HG03432 (cell line): ENCODE data around the gene EPHB2.
"Not testable (repeated sequence)": the region's sequence is repeated elsewhere in the genome, so short reads cannot be mapped to it uniquely, and the experiment has no call there.

ENCODE experiments used
- ATAC-seq: cut with Tn5 transposase; IDR thresholded peaks from one replicate; pipeline ENCODE4 v1.9.1; 2021; ENCODE audit warnings: mild to moderate bottlenecking, moderate library complexity; ENCODE audit not compliant: unreplicated experiment

EPHB2 gene

DNA sequence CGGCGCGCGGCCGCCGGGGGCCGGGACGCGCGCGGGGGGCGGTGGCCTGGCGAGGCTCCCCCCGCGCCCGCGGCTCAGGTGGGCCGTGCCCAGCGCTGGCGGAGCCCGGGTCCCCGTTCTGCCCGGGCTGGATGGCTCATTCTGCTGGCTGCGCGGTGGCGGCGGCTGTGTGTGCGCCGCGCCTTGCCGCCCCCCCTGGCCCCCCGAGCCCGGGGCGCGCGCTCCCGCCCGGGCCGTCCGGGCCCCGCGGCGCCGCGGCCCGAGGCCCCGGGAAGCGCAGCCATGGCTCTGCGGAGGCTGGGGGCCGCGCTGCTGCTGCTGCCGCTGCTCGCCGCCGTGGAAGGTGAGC lies at the start of gene EPHB2:
Gene EPHB2, plus strand, starts transcription at position 139 of the 349 bp plus-strand sequence. Its CDS starts 144 bp downstream, at position 283.
- ATAC-seq = no peak

DNA sequence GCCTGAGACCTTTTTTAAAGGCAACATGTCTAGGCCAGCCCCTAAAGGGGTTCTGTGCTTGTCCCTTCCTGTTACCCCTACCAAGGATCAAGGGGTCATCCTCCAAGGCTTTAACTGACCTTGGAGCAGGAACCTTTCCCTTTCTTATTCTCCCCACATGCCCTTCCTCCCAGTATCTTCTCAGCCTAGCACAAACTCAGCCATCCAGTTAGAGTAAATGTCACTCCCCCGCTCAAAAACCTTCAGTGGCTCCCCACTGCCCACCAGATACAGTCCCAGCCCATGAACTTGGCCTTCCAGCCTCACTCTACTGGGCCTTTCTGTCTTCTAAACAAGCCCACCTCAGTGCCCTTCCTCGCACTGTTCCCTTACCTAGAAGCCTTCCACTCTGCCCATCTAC lies 48.8 kb upstream of the EPHB2 start:
- no peak for ATAC-seq

DNA sequence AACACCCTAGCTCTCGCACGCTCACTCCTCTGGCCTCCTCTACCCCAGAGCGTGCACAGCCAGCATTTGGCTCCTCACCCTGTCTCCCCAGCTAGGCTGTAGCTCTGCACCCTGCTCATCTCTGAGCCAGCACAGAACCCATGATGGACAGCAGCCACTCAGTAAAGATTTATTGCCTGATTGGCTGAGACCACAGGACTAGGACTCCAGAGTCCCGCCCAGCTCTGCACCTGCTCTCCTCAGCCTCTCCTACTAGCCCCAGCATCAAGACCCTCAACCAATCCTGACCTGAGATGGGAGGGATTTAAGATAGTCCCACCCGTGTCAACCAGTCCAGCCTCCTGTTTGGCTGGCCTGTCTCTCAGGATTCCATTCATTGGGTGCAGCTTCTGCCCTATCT lies 48.3 kb upstream of the EPHB2 start:
- no peak for ATAC-seq

DNA sequence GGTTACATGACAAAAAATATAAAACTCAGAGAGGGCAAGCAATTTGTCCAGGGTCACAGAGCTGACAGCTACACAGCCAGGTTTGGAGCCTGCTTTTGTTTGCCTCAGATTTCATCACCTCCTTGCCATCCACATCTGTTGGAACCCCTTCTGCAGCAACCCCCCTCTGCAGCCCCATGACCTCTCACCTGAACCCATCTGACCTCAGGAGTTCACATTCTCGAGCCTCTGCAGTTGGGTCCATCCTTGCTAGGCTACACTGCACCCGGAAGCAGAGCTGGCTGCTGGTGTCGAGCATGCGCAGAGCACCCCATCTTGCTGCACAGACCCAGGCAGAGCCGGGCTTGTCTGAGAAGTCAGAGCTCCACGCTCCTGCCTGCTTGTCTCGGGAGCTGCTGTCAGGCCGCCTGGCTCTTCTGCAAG lies 47.6 kb upstream of the EPHB2 start:
- ATAC-seq = no peak

DNA sequence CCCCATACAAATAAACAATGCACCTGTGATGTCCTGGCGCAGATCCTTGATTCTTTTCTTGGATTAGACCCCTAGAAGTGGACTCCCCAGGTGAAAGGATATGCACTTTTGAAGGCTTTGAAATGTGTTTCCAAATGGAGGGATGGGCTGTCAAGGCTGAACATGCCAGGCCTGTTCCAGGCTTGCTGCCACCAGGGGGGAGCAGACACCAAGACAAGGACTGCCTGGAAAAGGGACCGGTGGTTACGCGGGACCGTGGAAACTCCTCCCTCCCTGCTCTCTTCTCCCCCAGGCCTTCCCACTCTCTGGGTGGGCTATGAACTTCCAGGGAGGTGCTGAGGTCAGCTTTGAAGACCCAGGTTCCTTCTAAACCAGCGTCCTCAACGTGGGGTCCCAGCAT lies 44.9 kb upstream of the EPHB2 start:
- no peak for ATAC-seq

DNA sequence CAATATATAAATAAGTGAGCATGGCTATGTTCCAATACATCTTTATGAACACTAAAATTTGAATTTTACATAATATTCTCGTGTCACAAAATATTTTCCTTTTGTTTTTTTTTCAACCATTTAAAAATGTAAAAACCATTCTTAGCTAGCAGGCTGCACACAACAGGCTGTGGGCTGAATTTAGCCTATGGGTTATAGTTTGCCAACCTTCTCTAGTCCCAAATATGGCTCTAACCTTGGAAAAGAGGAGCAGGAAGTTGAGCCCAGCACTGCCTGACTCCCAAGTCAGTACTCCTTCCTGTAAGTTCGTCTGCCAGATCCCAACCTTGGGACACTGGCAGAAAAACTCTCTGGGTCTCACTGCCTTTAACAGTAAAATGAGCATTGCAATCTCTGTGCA lies 44.2 kb upstream of the EPHB2 start:
- no peak for ATAC-seq

DNA sequence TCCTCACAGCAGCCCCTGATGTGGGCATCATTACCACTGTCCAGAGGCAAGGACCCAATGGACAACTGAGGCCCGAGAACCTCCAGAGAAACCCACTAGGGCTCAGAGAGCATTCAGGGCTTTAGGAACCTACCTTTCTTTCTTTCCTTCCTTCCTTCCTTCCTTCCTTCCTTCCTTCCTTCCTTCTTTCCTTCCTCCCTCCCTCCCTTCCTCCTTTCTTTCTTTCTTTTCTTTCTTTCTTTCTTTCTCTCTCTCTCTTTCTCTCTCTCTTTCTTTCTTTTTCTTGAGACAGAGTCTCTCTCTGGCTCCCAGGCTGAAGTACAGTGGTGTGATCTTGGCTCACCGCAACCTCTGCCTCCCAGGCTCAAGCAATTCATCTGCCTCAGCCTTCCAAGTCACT lies 41.8 kb upstream of the EPHB2 start:
- not testable (repeated sequence) for ATAC-seq

DNA sequence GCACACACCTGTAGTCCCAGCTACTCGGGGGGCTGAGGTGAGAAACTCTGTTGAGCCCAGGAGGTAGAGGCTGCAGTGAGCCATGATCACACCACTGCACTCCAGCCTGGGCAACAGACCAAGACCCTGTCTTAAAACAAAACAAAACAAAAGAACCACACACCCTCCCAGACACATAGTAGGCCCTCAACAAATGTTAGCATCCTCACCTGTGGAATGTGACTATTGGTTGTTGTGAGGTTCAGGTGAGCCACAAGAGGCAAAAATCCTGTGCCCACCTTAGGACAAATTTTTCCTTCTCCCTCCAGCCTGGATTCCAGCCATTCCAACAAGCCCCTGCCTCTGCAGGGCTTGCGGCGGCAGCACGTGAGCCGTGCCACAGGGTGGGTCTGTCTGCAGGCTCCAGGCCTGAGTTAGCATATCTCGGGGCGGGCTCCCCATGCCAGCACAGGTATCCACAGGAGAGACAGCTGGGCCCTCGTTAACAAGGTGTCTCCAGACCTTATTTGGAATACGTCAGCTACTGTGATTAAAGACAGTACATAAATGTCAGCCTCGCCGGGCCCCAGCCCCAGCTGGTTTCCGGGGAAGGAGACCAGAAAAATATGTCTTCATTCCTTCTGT lies 40.2 kb upstream of the EPHB2 start:
- no peak for ATAC-seq

DNA sequence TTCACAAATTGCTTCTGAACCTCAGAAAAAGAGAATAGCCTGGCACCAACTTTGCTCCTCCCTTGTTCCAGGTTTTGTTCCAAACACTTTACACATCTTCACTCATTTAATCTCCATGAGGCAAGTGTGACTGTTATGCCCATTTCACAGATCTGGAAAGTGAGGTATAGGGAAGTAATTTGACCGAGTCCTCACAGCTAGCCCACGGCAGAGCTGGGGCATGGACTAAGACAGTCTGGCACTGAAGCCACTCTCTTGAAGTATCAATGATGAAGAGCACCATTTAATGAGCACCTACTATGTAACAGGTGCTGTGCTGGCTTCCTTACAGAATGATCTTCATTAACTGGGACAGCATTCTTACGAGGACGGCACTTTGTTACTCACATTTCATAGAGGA lies 38.6 kb upstream of the EPHB2 start:
- no peak for ATAC-seq

DNA sequence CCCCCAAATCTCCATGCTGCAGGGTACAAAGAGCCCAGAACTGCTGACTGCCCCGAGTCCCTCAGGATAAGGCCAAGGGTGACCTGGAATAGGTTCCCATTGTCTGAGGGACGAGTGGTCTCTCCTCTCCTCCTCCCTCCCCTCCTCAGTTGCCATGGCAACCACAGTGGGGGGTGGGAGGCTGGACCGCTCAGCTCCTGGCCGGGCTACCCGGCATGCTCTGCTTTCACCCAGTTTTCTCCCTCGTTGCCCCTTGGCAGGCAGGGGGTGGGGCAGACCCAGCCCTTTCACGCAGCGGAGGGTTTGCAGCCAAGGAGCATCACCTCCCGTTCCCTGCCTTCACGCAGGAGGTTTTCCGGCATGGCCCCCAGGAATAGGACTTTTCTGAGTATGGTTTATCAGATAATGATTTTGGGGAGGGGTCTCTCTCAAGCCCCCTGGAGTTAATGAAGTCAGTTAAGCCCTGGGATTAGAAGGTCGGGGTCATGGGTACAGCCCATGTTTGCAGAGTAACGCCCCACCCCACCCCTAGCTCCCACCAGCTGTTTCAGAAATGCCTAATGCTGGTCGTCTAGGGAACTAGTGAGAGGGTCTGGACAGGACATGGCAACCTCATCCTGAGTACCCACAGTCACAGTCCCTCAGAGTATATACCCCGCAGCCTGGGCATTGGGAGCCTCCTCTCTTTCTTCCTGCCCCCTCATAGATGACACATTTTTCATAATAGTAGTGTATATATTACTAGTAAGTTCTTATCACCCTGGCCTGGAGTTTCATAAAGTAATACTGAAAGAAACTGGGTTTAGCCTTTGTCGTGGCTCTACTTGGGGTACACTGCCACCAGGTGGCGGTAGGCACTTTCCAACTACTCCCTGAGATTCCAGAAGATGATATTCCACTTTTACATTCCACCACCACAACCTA lies 36.9 kb upstream of the EPHB2 start:
- ATAC-seq = no peak

DNA sequence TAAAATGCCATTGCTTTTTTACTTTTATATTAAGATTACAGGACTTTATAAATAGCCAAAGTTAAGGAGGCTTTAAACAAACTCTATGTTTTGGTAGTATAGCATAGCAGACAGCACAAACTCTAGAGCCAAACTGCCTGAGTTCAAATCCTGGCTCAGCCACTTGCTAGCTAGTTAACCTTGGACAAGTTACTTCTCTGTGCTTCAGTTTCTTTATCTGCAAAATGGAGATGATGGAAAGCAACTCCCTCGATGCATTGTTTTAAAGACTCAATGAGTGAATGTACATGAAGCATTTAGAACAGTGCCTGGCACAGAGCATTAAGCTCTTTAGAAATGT lies 36.3 kb upstream of the EPHB2 start:
- no peak for ATAC-seq

DNA sequence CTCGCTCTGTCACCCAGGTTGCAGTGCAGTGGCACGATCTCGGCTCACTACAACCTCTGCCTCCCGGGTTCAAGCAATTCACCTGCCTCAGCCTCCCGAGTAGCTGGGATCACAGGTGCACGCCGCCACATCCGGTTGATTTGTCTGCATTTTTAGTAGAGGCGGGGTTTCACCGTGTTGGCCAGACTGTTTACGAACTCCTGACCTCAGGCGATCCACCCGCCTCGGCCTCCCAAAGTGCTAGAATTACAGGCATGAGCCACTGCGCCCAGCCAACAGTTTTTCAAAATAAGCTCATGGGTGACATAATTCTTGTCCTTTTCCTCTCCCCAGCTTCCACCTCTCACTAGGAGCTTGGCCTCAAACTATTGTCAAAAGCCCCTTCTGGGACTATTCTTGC lies 34.5 kb upstream of the EPHB2 start:
- ATAC-seq = not testable (repeated sequence)

DNA sequence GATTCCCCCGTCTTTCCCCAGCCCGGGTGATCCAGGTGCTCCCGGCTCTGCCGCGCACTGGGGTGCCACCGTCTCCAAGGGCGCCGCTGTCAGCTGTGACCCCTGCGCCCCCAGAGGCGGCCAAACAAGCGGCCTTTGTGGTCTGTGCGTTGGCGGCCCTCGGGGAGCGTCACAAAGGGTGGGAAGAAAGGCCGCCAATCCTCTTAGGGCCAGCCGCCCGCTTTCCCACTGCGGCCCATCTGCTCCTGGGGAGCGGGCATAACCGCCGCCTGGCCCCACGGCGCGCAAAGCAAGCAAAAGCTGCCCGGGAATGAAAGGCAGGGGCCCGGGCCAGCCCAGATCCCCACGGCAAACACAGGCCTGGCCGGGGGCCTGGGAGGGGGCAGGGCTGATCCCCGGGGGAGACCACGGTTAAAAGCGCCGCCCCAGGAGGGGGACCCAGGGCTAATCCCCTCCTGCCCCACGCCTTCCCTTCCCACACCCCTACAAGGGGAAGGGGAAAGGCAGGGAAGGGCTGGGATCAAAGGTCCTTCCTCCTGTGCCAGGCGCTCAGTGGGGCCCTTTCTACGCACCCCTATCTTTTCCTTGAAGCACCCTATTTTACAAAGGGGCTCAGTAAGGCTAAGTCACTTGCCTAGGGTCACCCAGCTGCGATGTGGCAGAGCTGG lies 33.6 kb upstream of the EPHB2 start:
- ATAC-seq = no peak

DNA sequence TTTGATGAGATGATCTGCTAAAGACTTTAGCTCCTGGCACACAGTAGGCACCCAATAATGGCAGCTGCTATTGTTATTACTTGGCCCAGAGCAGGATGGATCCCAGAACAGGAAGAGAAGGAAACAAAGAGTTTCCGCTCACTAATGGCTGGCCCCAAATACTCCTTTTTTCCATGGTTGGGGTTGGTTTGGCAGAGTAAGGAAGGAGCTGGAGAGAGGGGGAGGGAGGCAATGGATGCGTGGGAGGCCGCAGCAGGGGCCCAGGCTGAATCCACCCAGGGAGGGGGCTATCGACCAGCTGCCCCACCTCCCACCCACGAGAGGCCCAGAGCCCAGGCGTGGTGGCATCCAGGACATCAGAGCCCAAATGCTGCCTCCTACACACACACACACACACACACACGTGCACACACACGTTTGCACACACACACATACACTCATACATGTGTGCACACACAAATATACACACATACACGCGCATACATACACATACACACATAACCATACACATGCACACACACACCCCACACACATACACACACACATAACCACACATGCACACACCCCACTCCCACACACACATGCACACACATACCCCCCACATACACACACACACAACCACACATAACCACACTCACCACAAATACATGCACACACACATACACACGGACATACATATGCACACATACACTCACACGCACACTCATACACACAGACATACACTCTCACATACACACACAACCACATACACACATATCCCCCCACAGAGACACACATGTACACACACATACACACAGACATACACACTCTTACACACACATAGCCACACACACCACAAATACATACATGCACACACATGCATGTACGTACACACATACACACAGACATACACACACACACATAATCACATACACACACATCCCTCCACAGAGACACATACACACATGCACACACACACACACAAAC lies 32.4 kb upstream of the EPHB2 start:
- no peak for ATAC-seq

DNA sequence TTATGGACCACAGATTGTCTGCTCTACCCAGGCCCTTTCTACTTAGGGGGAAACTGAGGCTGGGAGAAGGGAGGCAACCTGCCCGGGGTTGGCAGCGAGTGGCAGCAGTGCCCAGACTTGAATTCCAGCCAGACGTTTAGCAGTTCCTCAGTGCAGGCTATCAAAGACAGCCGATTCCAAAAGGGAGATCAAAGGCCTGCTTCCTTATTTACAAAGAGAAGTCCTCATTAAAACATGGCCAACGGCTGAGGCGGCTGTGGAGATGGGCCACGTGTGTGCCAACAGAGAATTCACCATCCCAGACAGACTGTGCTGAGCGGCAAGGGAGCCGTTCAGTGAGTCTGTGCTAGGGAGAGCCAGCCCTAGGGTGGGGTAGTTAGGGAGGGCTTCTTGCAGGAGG lies 29.9 kb upstream of the EPHB2 start:
- ATAC-seq = no peak

DNA sequence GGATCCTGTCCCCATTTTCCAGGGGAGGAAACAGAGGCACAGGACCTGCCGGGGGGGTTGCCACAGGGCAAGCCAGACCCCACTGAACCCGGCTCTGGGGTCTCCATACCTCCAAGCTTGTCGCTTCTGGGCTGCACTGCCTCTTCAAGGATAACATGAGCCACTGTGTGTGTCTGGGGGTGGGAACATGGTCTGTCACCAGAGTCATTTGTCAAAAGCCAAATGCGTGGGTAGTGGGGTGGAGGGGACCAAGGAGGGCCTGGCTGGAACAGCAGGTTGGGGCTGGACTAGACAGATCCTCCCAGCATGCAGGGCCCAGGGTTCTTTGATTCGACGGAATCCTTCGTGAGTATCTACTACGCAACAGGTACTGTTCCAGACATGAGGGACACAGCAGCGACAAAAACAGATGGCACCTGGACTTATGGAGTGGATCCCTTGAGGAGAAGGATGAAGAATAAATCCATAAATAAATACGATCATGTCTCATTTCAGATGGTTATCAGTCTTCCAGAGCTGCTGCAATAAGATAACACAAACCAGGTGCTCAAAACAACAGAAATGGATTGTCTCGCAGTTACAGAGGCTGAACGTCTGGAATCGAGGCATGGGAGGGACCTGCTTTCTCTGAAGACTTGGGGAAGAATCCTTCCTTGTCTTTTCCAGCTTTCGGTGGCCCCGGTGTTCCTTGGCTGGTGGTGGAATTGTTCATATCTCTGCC lies 28.9 kb upstream of the EPHB2 start:
- ATAC-seq = no peak

DNA sequence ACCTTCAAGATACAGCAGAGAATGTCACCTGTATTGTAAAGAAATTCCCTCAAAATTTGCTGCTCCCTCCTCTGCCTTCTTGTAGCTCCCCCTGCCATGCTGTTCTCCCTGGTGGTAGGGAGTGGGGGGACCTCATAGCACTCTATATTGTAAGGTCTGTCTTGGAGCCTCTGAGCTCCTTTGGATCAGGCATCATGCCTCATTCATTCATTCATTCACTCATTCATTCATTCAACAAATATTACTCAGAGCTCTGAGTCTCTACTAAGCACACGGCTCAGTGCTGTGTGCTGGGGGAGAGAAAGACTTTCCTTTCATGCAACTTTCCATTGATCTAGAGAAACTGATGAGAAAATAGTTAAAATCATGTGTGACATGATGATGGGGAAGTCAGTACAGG lies 27.1 kb upstream of the EPHB2 start:
- ATAC-seq = no peak

DNA sequence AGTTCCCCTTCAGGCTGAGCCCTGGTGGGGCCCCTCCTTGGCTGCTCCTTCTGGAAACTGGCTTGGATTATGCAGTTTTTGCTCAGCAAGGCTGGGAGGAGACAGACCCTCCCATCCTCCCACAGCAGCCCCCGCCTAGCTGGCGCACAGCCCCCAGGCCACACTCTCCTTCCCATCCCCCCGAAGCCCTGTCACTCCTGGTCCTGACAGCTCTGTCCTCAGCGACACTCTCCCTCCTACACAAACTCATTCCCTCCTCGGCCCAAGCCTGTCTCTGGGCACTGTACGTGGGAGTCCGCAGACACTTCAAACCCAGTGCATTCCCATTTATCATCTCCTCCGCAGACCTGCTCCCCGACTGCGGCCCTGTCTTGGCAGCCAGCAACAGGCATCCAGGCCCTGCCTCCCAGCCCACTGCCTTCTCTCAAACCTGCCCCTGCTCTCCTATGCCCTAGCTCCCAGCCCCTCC lies 25.0 kb upstream of the EPHB2 start:
- ATAC-seq = no peak

DNA sequence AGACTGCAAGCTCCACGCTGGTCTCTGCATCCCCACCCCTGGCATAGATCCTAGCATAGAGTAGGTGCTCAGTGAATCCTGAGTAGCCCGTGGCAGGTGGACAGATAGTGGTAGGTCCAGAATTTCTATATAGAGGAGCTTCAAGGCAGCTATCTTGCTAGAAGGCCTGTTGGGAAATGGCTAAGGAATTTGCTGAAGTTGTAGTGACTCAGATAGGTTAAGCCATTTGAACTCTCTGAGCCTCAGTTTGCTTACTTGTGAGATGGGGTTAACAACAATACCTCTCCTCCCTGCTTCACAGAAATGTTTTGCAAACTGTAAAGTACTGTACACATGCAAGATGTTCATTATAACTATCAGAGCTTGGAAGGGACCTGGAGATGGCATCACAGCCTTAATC lies 23.4 kb upstream of the EPHB2 start:
- no peak for ATAC-seq

DNA sequence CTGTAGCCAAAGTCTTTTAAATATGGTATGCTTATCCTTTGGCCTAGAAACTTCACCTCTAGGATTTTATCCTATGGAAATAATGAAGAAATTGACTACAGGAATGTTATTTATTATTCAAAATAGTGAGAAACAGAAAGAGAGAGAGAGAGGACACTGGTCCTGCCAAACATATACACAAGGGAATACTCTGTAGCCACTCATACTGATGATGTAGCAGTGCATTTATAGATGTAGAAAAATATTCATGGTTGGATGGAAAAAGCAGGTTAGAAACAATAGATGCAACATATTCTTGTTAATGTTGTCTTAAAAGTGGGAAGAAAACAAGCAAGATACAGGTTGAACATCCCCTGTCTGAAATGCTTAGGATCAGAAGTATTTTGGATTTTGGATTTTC lies 22.2 kb upstream of the EPHB2 start:
- no peak for ATAC-seq
